ENCODE measurements around the gene ALDH1A2.

Gene ALDH1A2

GRCh38 chr15:57946491-57947048 lies 118.9 kb downstream of the ALDH1A2 start:
- Histone ChIP-seq H3K4me1 (ENCODE audit: control insufficient read depth, insufficient read depth, low read length) (no peaks in the 10 kb centered on the region), H3K27me3 (ENCODE audit: control insufficient read depth, insufficient read depth, low read length, poor library complexity, severe bottlenecking) (no peaks in the 10 kb centered on the region), H3K4me3 (ENCODE audit: insufficient read depth, low read depth, low read length) (no peak overlapping the region), H3K27ac (ENCODE audit: insufficient read depth, low read depth, low read length, poor library complexity, severe bottlenecking) (no peak overlapping the region), H3K36me3 (ENCODE audit: control insufficient read depth, insufficient read depth, low read length) (no peaks in the 10 kb centered on the region), H3K9me3 (ENCODE audit: control insufficient read depth, low read length) (no peaks in the 10 kb centered on the region)
- WGBS, 2 experiments: 87 to 94% methylated on average over 3 of the region's 3 CpGs

DNA sequence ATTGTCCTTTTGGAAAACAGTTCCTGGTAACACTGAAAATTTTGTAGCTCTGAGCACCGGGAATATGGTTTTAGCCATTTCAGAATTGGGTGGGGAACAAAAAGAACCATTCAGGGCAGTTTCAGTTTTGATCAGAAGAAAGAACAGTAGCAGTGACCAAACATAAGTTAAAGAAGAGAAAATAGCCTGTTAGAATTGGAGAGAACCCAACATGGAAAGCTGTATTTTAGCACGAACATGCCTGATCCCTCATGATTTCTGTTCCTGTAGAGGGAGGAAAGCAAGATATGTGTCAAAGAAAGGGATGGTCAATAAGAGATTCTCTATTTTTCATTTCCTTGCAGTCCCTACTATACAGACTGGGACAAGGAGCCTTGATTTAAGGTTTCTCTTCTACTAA lies 119.9 kb downstream of the ALDH1A2 start:
- no peak overlapping the region for H3K27ac ChIP-seq (ENCODE audit: insufficient read depth, low read depth, low read length, poor library complexity, severe bottlenecking)
- H3K27me3 ChIP-seq (ENCODE audit: control insufficient read depth, insufficient read depth, low read length, poor library complexity, severe bottlenecking): no peaks in the 10 kb centered on the region
- WGBS, 2 experiments: 87 to 95% methylated on average over 2 of the region's 2 CpGs
- H3K36me3 ChIP-seq (ENCODE audit: control insufficient read depth, insufficient read depth, low read length): no peaks in the 10 kb centered on the region
- H3K4me3 ChIP-seq (ENCODE audit: insufficient read depth, low read depth, low read length): no peak overlapping the region
- no peaks in the 10 kb centered on the region for H3K4me1 ChIP-seq (ENCODE audit: control insufficient read depth, insufficient read depth, low read length)
- H3K9me3 ChIP-seq (ENCODE audit: control insufficient read depth, low read length): no peaks in the 10 kb centered on the region

DNA sequence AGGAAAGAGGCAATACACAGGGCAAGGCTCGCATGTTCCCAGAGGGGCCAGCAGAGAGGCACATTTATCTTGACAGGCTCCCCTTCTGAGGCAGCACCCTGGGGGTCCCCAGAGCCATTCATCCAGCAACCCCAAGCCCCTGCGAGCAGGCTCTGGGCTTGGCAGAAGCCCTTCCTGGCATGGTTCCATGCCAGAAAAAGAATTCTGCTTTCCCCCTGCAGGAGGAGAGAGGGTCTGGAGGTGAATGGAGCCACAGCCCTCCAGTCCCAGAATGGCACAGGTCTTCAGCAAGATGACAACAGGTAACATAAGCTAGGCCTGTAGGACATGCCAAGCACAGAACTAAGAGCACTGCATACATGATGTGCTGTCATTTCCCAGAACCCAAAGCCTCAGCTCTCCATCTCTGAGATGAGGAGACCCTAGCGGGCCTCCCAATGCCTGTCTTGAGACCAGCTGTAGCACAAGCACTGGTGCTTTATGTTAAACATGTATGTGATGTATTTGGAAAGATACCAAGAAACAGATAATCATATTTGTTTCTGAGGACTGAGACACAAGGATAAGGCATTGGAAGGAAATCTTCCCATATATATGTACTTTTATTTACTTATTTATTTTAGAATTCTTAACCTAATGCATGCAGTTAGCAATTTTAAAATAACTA lies 121.6 kb downstream of the ALDH1A2 start:
- no peaks in the 10 kb centered on the region for H3K27me3 ChIP-seq (ENCODE audit: control insufficient read depth, insufficient read depth, low read length, poor library complexity, severe bottlenecking)
- no peaks in the 10 kb centered on the region for H3K4me1 ChIP-seq (ENCODE audit: control insufficient read depth, insufficient read depth, low read length)
- H3K9me3 ChIP-seq (ENCODE audit: control insufficient read depth, low read length): no peaks in the 10 kb centered on the region
- H3K36me3 ChIP-seq (ENCODE audit: control insufficient read depth, insufficient read depth, low read length): no peaks in the 10 kb centered on the region
- 68 to 75% methylated on average over 3 of the region's 3 CpGs for WGBS, 2 experiments
- H3K27ac ChIP-seq (ENCODE audit: insufficient read depth, low read depth, low read length, poor library complexity, severe bottlenecking): no peak overlapping the region
- H3K4me3 ChIP-seq (ENCODE audit: insufficient read depth, low read depth, low read length): no peak overlapping the region

GRCh38 chr15:57943171-57943570 lies 122.3 kb downstream of the ALDH1A2 start:
- WGBS, 2 experiments: 93 to 97% methylated on average over 5 of the region's 5 CpGs
- no peak overlapping the region for H3K27ac ChIP-seq (ENCODE audit: insufficient read depth, low read depth, low read length, poor library complexity, severe bottlenecking)
- no peaks in the 10 kb centered on the region for H3K4me1 ChIP-seq (ENCODE audit: control insufficient read depth, insufficient read depth, low read length)
- H3K36me3 ChIP-seq (ENCODE audit: control insufficient read depth, insufficient read depth, low read length): no peaks in the 10 kb centered on the region
- no peaks in the 10 kb centered on the region for H3K27me3 ChIP-seq (ENCODE audit: control insufficient read depth, insufficient read depth, low read length, poor library complexity, severe bottlenecking)
- no peaks in the 10 kb centered on the region for H3K9me3 ChIP-seq (ENCODE audit: control insufficient read depth, low read length)
- H3K4me3 ChIP-seq (ENCODE audit: insufficient read depth, low read depth, low read length): no peak overlapping the region

- Histone ChIP-seq H3K4me1 (ENCODE audit: control insufficient read depth, insufficient read depth, low read length) (no peaks in the 10 kb centered on the region), H3K9me3 (ENCODE audit: control insufficient read depth, low read length) (no peaks in the 10 kb centered on the region), H3K27ac (ENCODE audit: insufficient read depth, low read depth, low read length, poor library complexity, severe bottlenecking) (no peak overlapping the region), H3K27me3 (ENCODE audit: control insufficient read depth, insufficient read depth, low read length, poor library complexity, severe bottlenecking) (no peaks in the 10 kb centered on the region), H3K36me3 (ENCODE audit: control insufficient read depth, insufficient read depth, low read length) (no peaks in the 10 kb centered on the region), H3K4me3 (ENCODE audit: insufficient read depth, low read depth, low read length) (no peak overlapping the region)
- WGBS, 2 experiments: 92 to 96% methylated on average over 1 of the region's 1 CpG
Observed at GRCh38 chr15:57941816-57942215, 123.7 kb downstream of the ALDH1A2 start.

- H3K4me1 ChIP-seq (ENCODE audit: control insufficient read depth, insufficient read depth, low read length): no peaks in the 10 kb centered on the region
- no peaks in the 10 kb centered on the region for H3K36me3 ChIP-seq (ENCODE audit: control insufficient read depth, insufficient read depth, low read length)
- no peak overlapping the region for H3K27ac ChIP-seq (ENCODE audit: insufficient read depth, low read depth, low read length, poor library complexity, severe bottlenecking)
- H3K4me3 ChIP-seq (ENCODE audit: insufficient read depth, low read depth, low read length): no peak overlapping the region
- WGBS, 2 experiments: 85 to 94% methylated on average over 2 of the region's 2 CpGs
- no peaks in the 10 kb centered on the region for H3K27me3 ChIP-seq (ENCODE audit: control insufficient read depth, insufficient read depth, low read length, poor library complexity, severe bottlenecking)
- H3K9me3 ChIP-seq (ENCODE audit: control insufficient read depth, low read length): no peaks in the 10 kb centered on the region
Observed at GRCh38 chr15:57932348-57932747, 133.2 kb downstream of the ALDH1A2 start.

DNA sequence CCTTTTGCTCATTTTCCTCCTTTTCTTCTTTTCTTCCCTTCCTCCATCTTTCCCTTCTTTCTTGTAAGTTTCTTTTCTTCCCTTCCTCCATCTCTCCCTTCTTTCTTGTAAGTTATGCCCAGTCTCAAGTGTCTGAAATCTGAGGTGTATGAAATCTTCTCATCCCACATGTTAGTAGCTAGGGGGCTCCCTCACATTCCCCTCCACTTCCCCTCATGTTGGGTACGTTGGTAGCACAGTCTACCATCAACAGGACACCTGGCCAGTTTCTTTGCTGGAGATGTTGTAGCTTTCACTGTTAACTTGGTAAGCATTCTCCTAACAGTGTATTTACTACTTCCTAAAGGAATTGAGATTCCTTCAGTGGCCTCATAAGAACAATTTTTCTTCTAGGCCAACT lies 133.9 kb downstream of the ALDH1A2 start:
- Histone ChIP-seq H3K9me3 (ENCODE audit: control insufficient read depth, low read length) (no peaks in the 10 kb centered on the region), H3K27ac (ENCODE audit: insufficient read depth, low read depth, low read length, poor library complexity, severe bottlenecking) (no peak overlapping the region), H3K36me3 (ENCODE audit: control insufficient read depth, insufficient read depth, low read length) (no peaks in the 10 kb centered on the region), H3K4me1 (ENCODE audit: control insufficient read depth, insufficient read depth, low read length) (no peaks in the 10 kb centered on the region), H3K4me3 (ENCODE audit: insufficient read depth, low read depth, low read length) (no peak overlapping the region), H3K27me3 (ENCODE audit: control insufficient read depth, insufficient read depth, low read length, poor library complexity, severe bottlenecking) (no peaks in the 10 kb centered on the region)
- WGBS, 2 experiments: 71 to 95% methylated on average over 1 of the region's 1 CpG

DNA sequence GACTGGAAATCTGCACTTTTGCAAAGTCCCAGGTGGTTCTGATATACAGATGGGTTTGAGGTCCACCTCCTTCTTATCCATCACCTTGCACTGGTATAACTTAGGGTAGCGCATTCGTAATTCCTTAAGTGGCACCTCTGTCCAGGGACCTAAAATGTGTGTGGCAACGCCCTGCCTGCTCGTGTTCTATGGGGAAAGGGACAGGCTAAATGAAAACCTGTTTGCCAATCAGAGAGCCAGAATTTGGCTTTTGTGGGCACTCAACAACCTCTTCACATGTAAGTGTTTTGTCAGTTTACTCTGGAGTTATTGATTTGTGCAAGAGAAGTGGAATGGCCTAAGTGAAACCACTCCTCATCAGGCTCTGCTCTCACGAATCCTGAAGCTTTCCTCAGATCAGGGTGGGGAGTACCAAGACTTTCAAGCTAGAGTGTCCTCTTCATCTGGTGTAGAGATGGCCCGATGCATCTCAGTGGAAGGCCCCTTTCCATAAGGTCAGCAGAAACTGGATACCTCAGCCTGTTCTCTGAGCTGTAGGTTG lies 138.3 kb downstream of the ALDH1A2 start:
- 95 to 96% methylated on average over 6 of the region's 6 CpGs for WGBS, 2 experiments
- Histone ChIP-seq H3K4me3 (ENCODE audit: insufficient read depth, low read depth, low read length) (no peak overlapping the region), H3K27me3 (ENCODE audit: control insufficient read depth, insufficient read depth, low read length, poor library complexity, severe bottlenecking) (no peaks in the 10 kb centered on the region), H3K36me3 (ENCODE audit: control insufficient read depth, insufficient read depth, low read length) (no peaks in the 10 kb centered on the region), H3K9me3 (ENCODE audit: control insufficient read depth, low read length) (no peaks in the 10 kb centered on the region), H3K27ac (ENCODE audit: insufficient read depth, low read depth, low read length, poor library complexity, severe bottlenecking) (no peak overlapping the region), H3K4me1 (ENCODE audit: control insufficient read depth, insufficient read depth, low read length) (no peaks in the 10 kb centered on the region)

DNA sequence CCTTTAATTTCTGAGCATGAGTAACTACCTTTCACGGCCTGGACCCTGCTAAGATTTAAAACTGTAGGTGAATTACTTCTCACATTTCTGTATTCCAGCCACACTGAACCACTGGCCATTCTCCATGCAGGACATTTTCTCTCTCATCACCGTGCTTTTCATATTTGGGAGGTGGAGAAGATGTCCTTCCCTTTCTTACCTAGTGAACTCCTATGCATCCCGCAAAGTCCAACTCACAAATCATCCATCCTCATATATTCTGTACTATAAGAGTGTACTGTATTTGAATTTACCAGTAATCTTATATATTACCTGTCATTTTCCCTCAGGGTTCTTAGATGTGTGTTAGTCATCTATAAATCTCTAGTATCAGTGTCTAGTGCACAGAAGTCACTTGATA lies 139.9 kb downstream of the ALDH1A2 start:
- no peak overlapping the region for H3K4me3 ChIP-seq (ENCODE audit: insufficient read depth, low read depth, low read length)
- H3K27me3 ChIP-seq (ENCODE audit: control insufficient read depth, insufficient read depth, low read length, poor library complexity, severe bottlenecking): no peaks in the 10 kb centered on the region
- no peaks in the 10 kb centered on the region for H3K36me3 ChIP-seq (ENCODE audit: control insufficient read depth, insufficient read depth, low read length)
- no peak overlapping the region for H3K27ac ChIP-seq (ENCODE audit: insufficient read depth, low read depth, low read length, poor library complexity, severe bottlenecking)
- no peaks in the 10 kb centered on the region for H3K9me3 ChIP-seq (ENCODE audit: control insufficient read depth, low read length)
- WGBS, 2 experiments: 94 to 100% methylated on average over 1 to 3 of the region's 3 CpGs
- no peaks in the 10 kb centered on the region for H3K4me1 ChIP-seq (ENCODE audit: control insufficient read depth, insufficient read depth, low read length)

DNA sequence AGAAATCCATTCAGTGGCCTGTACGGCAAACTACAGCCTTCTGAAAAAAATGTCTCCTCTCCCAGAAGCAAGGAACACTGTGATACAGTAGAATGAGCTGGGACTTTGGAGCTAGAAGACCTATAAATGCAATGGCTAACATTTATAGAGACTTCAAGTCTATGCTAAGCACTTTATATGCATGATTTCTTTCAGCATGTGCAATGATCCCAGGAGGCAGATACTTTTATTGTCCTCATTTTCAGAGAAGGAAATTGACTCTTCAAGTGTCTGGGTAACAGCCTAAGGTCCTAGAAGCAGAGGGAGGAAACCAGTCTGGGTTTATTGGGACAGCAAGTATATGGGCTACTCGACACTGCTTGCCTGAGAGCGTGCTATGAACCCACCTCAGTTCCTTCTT lies 140.9 kb downstream of the ALDH1A2 start:
- H3K27ac ChIP-seq (ENCODE audit: insufficient read depth, low read depth, low read length, poor library complexity, severe bottlenecking): no peak overlapping the region
- 93 to 97% methylated on average over 3 of the region's 3 CpGs for WGBS, 2 experiments
- no peak overlapping the region for H3K4me3 ChIP-seq (ENCODE audit: insufficient read depth, low read depth, low read length)
- no peaks in the 10 kb centered on the region for H3K36me3 ChIP-seq (ENCODE audit: control insufficient read depth, insufficient read depth, low read length)
- H3K4me1 ChIP-seq (ENCODE audit: control insufficient read depth, insufficient read depth, low read length): no peaks in the 10 kb centered on the region
- H3K27me3 ChIP-seq (ENCODE audit: control insufficient read depth, insufficient read depth, low read length, poor library complexity, severe bottlenecking): no peaks in the 10 kb centered on the region
- no peaks in the 10 kb centered on the region for H3K9me3 ChIP-seq (ENCODE audit: control insufficient read depth, low read length)
